Astrocyte of the spinal cord (primary cell): Measurements from ENCODE around the gene KCNG2.

Experiments
- DNase-seq: peaks from one replicate; pipeline ENCODE4 v3.0.0; 2011; ENCODE audit warnings: low read depth, low spot score
- H3K4me3 ChIP-seq: 2 replicates; pipeline ENCODE4 v1.5.1; 2011; ENCODE audit warnings: low read depth, mild to moderate bottlenecking, low read length, moderate library complexity
- CTCF ChIP-seq: IDR thresholded peaks from 2 replicates; pipeline ENCODE4 v1.5.1; 2012; ENCODE audit warnings: low read depth, mild to moderate bottlenecking, low read length, inconsistent platforms
- in situ Hi-C: cut with HindIII; loops from 2 replicates; pipeline ENCODE4 v1.10.0; 2017; ENCODE audit warnings: low sequenced_read_pairs

The KCNG2 gene

GRCh38 chr18:79779700-79780190 lies 18.0 kb upstream of the KCNG2 start:
- H3K4me3 ChIP-seq: no peak overlapping the region
- in situ Hi-C loops: no loop called here
- no peak for DNase-seq
- no peak for TF ChIP-seq CTCF

- DNase-seq: no peak
- H3K4me3 ChIP-seq: no peak overlapping the region
- no peak for TF ChIP-seq CTCF
- in situ Hi-C loops: no loop called here
Observed at GRCh38 chr18:79780547-79780946, 17.2 kb upstream of the KCNG2 start.

GRCh38 chr18:79781331-79781941 lies 16.3 kb upstream of the KCNG2 start:
- no peak for DNase-seq
- no peak overlapping the region for H3K4me3 ChIP-seq
- TF ChIP-seq CTCF: no peak
- in situ Hi-C loops: no loop called here

- in situ Hi-C loops: no loop called here
- DNase-seq: no peak
- H3K4me3 ChIP-seq: no peak overlapping the region
- TF ChIP-seq CTCF: no peak
Observed at GRCh38 chr18:79782566-79783308, 15.0 kb upstream of the KCNG2 start.

- DNase-seq: no peak
- in situ Hi-C loops: no loop called here
- no peak overlapping the region for H3K4me3 ChIP-seq
- TF ChIP-seq CTCF: no peak
Observed at GRCh38 chr18:79784071-79784913, 13.4 kb upstream of the KCNG2 start.

GRCh38 chr18:79784965-79785770 lies 12.6 kb upstream of the KCNG2 start:
- in situ Hi-C loops: no loop called here
- TF ChIP-seq CTCF: no peak
- no peak for DNase-seq
- H3K4me3 ChIP-seq: no peak overlapping the region
